IPS DF 6.9 (cell line): Measurements from ENCODE around the gene PIWIL1.

Experiments
- DNase-seq: peaks from one replicate; pipeline ENCODE4 v3.0.0-alpha.2; 2013; ENCODE audit warnings: low read depth, low spot score
- H3K27ac ChIP-seq: one replicate; pipeline ENCODE4 v1.5.1; 2013; ENCODE audit warnings: low read length, control low read depth
- H3K27me3 ChIP-seq: 2 replicates; pipeline ENCODE4 v1.6.1; 2013; ENCODE audit warnings: mild to moderate bottlenecking, low read length; ENCODE audit not compliant: control insufficient read depth, insufficient read depth
- H3K36me3 ChIP-seq: 2 replicates; pipeline ENCODE4 v1.6.1; 2013; ENCODE audit warnings: low read length; ENCODE audit not compliant: control insufficient read depth, insufficient read depth
- H3K4me1 ChIP-seq: 2 replicates; pipeline ENCODE4 v1.6.1; 2013; ENCODE audit warnings: low read length; ENCODE audit not compliant: control insufficient read depth, insufficient read depth
- H3K4me3 ChIP-seq: 2 replicates; pipeline ENCODE4 v1.5.1; 2013; ENCODE audit warnings: mild to moderate bottlenecking, low read length
- H3K9me3 ChIP-seq: 2 replicates; pipeline ENCODE4 v1.6.1; 2013; ENCODE audit warnings: low read length, inconsistent platforms; ENCODE audit not compliant: control insufficient read depth, insufficient read depth
- WGBS: extraction: QIAGEN DNeasy Blood & Tissue Kit; methylation state at CpG from one replicate; pipeline ENCODE4 v1.1.7; 2013; ENCODE audit warnings: mixed read lengths, missing lambda C conversion rate; ENCODE audit not compliant: insufficient read length, insufficient coverage; 5-methylcytosine and 5-hydroxymethylcytosine counted together

PIWIL1 gene

DNA sequence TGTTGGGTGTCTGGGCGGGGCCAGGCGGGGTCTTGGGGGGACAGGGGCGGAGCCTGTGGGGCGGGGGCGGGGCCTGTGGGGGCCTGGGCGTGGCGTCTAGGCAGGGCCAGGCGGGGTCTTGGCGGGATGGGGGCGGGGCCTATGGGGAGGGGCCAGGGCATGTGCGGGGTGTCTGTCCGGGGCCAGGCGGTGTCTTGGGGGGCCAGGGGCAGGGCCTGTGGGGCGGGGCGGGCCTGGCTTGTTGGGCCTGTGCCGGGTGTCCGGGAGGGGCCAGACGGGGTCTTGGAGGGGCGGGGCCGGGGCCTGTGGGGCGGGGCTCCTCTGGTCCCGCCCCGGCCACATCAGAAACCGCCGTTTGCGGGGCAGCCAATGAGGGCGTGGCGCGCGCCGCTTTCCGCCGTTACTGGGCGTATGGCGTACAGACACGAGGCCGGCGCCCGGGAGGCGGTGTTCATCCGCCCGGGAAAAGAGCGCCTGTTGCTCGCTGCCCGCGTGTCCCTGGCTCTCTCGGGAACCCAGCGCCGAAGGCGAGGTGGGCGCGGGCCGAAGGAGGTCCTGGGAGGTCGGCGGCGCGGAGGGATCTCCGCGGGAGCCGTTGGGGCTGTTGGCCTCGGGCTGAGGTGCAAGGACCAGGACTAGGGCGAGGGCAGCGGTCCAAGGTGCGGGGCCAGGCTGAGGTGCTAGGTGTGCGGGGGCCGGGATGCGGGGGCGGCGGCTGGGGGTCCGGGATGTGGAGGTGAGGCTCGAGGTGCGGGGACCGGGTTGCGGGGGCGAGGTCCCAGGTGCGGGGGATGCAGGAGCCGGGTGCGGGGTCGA, at the start of gene PIWIL1:
PIWIL1 (plus strand) TSS at position 400 of the 816 bp plus-strand sequence. CDS start 4,705 bp downstream, outside the sequence.
- no CpG with 5 or more reads among the region's 79 CpGs for WGBS
- no peak for DNase-seq
- no peaks in the 10 kb centered on the region for H3K27me3 ChIP-seq

DNA sequence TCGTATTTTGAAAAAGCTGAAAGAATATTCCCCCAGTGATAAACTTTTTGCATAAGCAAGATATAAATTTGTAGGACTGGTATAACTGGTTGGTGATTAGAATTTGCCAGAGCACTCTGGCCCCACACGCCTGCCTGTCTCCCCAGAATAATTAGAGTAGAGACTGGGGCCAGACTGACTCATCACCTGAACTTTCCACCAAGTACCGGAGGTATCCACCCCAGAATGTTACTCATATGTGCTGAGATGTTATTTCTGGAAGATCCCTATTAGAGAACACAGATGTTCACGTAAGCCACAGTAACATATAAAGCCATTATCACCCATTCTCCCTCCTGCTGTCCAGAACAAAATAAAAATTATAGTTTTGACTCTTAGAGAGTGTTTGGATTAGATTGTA, 49.5 kb upstream of the PIWIL1 start:
- Histone ChIP-seq H3K27ac (no peak overlapping the region), H3K4me1 (no peaks in the 10 kb centered on the region), H3K36me3 (no peaks in the 10 kb centered on the region), H3K9me3 (peaks cover 19% of the 10 kb centered on the region), H3K4me3 (no peak overlapping the region), H3K27me3 (no peaks in the 10 kb centered on the region)
- no peak for DNase-seq
- WGBS, result no CpG with 5 or more reads among the region's 4 CpGs

More for the DNA sequence above, at the start of gene PIWIL1:
- no peaks in the 10 kb centered on the region for H3K36me3 ChIP-seq
- no peak within 1 kb of the TSS for H3K27ac ChIP-seq
- no peaks in the 10 kb centered on the region; the same call in 1 of the 2 replicates for H3K4me1 ChIP-seq
- no peak within 1 kb of the TSS for H3K4me3 ChIP-seq
- peaks cover 16% of the 10 kb centered on the region for H3K9me3 ChIP-seq

DNA sequence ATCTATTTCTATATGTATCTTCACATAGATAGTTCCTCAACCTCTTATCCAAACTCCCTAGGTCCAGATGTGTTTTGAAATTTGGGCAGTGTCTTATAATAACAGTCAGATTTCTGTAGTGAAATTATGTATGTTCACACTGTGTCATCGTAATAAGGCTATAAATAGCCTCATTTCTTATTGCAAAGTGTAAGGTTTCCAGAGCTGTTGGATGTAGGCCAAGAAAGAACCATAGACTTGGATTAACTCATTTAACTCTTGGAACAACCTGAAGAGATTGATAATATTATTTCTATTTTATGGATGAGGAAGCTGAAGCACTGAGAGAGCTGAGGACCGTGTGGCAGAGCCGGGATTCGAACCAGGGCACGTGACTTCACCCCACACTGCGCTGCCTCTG, 49.0 kb upstream of the PIWIL1 start:
- WGBS, result no CpG with 5 or more reads among the region's 6 CpGs
- no peak overlapping the region for H3K4me3 ChIP-seq
- no peaks in the 10 kb centered on the region for H3K4me1 ChIP-seq

DNA sequence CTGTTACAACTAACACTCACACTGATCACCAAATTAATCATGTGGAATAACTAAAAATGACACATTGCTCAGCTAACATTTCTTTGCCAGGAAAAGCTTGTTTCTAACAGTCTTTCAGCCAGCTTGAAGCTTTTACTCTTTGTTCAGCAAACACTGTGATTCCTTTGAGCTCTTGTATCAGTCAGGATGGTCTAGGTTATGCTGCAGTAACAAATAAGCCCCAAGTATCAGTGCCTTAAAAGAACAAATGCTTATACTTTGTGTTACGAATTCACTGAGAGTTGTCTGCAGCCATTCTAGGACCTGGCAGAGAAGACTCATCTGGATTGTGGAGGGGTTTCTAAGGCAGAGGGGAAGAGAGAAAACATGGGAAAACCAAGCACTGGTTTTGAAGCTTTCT, 47.6 kb upstream of the PIWIL1 start:
- Histone ChIP-seq H3K27me3 (no peaks in the 10 kb centered on the region), H3K4me1 (no peaks in the 10 kb centered on the region), H3K9me3 (peaks cover 17% of the 10 kb centered on the region), H3K4me3 (no peak overlapping the region), H3K27ac (no peak overlapping the region), H3K36me3 (no peaks in the 10 kb centered on the region)
- no CpG with 5 or more reads among the region's 1 CpG for WGBS
- no peak for DNase-seq

More for the DNA sequence above, 49.0 kb upstream of the PIWIL1 start:
- no peaks in the 10 kb centered on the region for H3K27me3 ChIP-seq
- no peak overlapping the region for H3K27ac ChIP-seq
- no peaks in the 10 kb centered on the region for H3K36me3 ChIP-seq
- H3K9me3 ChIP-seq, result peaks cover 18% of the 10 kb centered on the region
- DNase-seq, result no peak

DNA sequence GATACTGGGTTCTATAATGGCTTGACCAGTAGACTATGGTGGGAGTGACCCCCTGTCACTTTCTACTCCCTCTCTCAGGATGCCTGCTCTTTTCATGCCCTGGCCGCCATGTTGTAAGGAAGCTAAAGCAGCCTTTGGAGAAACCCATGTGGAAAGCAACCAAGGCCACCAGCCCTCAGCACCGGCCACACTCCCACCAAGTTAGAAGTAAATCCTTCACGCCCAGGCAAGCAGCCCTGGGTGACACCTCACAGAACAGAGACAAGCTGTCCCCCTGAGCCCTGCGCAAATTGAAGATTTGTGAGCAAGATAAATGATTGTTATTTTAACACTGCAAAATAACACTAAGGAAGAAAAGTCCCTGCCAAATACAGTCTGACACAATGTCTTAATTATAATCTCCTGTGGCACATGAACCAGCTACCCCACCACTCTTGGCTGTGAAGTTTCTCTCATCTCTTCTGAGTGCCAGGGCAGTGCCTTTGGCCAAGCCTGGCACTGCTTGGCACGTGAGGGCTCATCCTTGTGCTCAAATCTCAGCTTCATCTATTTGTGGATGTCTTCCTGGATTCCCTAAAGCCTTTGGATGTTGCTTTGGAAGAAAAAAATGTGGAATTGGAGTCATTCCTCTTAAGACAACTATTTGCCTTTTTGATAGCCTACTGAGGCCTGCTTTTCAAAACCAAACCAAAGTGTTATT, 39.2 kb upstream of the PIWIL1 start:
- H3K36me3 ChIP-seq, result no peaks in the 10 kb centered on the region
- H3K27me3 ChIP-seq, result no peaks in the 10 kb centered on the region
- H3K27ac ChIP-seq, result no peak overlapping the region
- H3K4me1 ChIP-seq, result no peaks in the 10 kb centered on the region
- peaks cover 29% of the 10 kb centered on the region for H3K9me3 ChIP-seq
- WGBS, result no CpG with 5 or more reads among the region's 5 CpGs
- no peak overlapping the region for H3K4me3 ChIP-seq
- no peak for DNase-seq

DNA sequence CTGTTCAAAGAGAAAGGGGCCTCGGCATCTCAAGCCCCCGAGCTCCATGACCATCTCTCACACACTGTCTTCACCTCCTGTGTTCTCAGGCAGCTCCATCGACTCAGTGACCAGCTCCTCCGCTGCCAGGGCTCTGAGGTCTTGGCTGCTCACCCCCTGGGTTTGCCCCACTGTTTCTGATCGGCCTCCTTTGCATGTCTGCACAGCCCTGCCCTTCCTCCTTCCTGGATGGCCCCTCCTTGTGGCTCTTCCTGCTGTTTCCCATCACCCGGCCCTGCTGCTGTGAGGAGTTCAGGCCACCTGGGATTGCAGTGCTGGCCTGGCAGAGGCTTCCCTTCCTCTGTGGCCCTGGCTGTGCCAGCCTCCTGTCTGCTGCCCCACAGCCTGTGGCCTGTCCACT, 38.1 kb upstream of the PIWIL1 start:
- Histone ChIP-seq H3K36me3 (no peaks in the 10 kb centered on the region), H3K9me3 (peaks cover 30% of the 10 kb centered on the region), H3K4me3 (no peak overlapping the region; the same call in 1 of the 2 replicates), H3K27me3 (no peaks in the 10 kb centered on the region), H3K27ac (no peak overlapping the region), H3K4me1 (no peaks in the 10 kb centered on the region)
- WGBS, result no CpG with 5 or more reads among the region's 6 CpGs
- no peak for DNase-seq

DNA sequence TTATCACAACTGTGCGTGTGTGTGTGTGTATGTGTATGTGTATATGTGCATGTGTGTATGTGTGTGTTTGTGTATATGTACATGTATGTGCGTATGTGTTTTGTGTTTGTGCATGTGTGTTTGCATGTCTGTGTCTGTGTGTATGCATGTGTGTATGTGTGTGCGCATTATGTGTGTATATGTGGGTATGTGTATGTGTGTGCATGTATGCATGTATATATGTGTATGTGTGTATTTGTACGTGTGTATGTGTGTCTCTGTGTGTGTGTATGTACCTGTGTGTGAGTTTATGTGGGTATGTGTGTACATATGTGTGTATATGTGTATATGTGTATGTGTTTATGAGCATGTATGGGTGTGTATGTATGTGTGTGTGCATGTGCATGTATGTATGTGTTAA, 37.6 kb upstream of the PIWIL1 start:
- Histone ChIP-seq H3K9me3 (peaks cover 30% of the 10 kb centered on the region), H3K27me3 (no peaks in the 10 kb centered on the region), H3K4me3 (no peak overlapping the region), H3K36me3 (no peaks in the 10 kb centered on the region), H3K27ac (no peak overlapping the region), H3K4me1 (no peaks in the 10 kb centered on the region)
- no peak for DNase-seq
- WGBS, result no CpG with 5 or more reads among the region's 4 CpGs

DNA sequence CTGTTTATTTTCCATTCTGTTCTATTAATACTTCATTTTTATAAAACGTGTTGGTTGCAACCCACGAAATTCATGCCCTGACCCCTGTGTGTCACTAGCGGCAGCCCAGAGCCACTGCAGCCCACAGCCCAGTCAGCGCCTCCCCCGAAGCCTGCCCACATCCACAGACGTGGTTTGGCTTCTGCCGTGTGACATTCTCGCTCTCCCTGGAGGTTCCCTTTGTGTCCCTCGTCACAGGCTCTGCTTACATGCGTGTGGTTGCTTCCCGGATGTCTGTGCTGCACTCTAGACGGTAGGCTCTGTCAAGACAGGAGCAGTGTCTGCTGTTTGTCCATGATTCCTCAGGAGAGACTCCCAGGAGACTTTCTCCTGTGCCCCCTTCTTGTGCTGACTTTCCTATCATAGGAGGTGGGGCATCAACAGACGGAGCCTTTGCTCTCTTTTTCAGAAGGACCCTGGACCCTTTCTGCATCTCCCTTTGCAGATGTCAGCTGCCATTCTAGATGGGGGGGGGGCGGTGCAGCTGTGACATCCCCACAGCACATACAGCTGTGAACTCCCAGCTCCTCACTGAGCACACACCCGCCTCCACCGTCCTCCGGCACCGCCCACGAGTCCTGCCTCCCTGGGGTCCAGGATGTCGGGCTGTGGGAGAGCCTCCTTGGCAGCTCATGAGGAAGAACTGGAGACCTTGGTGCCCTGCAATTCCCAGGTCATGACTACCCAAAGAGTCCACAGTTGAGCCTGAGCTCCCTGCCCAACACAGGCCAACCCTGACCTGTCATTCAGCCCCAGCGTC, 36.8 kb upstream of the PIWIL1 start:
- no CpG with 5 or more reads among the region's 21 CpGs for WGBS
- H3K27ac ChIP-seq, result no peak overlapping the region
- H3K36me3 ChIP-seq, result no peaks in the 10 kb centered on the region
- H3K4me1 ChIP-seq, result no peaks in the 10 kb centered on the region
- H3K27me3 ChIP-seq, result no peaks in the 10 kb centered on the region
- DNase-seq, result no peak
- H3K4me3 ChIP-seq, result no peak overlapping the region
- H3K9me3 ChIP-seq, result peaks cover 30% of the 10 kb centered on the region

DNA sequence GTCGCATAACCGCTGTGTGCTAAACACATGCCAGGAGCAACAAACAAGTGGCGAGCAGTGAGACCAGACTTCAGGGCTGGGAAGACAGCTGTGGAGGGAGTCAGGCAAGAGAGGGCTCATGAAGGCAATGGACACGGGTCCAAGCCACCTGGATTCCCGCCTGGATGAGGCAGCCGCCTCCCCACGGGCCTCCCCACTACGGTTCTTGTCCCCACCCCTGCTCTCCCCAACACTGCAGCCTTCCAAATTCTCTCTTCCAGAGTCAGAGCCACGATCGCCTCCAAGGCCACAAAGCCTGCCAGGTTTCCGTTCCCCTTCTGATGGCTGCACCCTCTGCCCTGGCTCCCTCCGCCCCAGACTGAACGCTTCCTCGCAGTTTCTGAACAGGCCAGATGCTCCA, 36.1 kb upstream of the PIWIL1 start:
- peaks cover 30% of the 10 kb centered on the region for H3K9me3 ChIP-seq
- no peak for DNase-seq
- H3K27me3 ChIP-seq, result no peaks in the 10 kb centered on the region
- no peaks in the 10 kb centered on the region for H3K4me1 ChIP-seq
- H3K27ac ChIP-seq, result no peak overlapping the region
- H3K4me3 ChIP-seq, result no peak overlapping the region
- no CpG with 5 or more reads among the region's 14 CpGs for WGBS
- no peaks in the 10 kb centered on the region for H3K36me3 ChIP-seq

DNA sequence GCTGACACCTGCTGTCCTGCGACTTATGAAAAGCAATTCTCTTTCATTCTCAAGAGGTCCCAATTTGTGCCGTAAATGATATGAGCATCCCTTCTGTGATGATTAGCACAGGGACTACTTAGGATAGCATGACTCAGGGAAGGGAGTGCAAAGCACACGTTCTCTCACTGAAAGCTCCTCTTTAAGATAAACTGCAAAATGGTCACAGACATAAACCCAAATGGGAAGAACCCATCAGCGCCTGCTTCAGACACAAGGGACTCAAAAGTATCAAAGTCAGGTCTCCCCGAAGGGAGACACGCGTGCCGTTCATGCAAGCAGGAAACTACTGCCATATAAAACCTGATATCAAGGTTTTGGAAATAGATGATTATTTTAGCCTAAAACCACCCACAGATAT, 33.9 kb upstream of the PIWIL1 start:
- Histone ChIP-seq H3K9me3 (peaks cover 38% of the 10 kb centered on the region), H3K27me3 (no peaks in the 10 kb centered on the region), H3K4me1 (no peaks in the 10 kb centered on the region), H3K4me3 (no peak overlapping the region), H3K27ac (no peak overlapping the region), H3K36me3 (no peaks in the 10 kb centered on the region)
- no peak for DNase-seq
- WGBS, result no CpG with 5 or more reads among the region's 8 CpGs
